ENCODE data around the gene KCNA10. TPM values are rescaled to one million over a fixed set of nuclear protein-coding genes. Genes with fewer than 3 reads are reported as not detected.

Gene KCNA10
- total RNA-seq, 1 experiment from 2014 or later: not detected

DNA sequence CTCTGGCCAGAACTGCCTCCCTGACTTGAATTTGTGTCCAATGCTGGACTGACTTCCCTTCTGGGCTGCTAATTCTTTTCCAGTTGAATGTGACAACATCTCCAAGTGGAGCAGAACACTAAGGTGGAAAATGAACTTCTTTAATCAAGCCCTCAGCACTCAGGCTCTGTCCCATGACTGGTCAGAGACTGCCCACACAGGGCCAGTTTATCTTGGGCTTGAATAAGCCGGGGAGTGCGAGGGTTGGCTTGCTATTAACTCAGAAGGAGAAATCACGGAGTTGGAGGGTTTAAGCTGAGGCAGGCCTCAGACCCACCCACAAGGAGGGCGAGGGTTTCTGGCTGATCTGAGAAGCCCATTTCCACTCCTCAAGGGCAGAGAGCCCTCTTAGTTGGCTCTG is 12.4 kb downstream of the KCNA10 start:
- Histone ChIP-seq H3K79me1 (ENCODE audit: insufficient read depth, low read depth, low read length, poor library complexity, severe bottlenecking) (no peaks in the 10 kb centered on the region), H3K23me2 (ENCODE audit: insufficient read length, low read depth, low read length, poor library complexity, severe bottlenecking) (no peaks in the 10 kb centered on the region), H3K23ac (ENCODE audit: insufficient read length, low read depth, low read length) (no peak overlapping the region), H4K5ac (ENCODE audit: insufficient read length, low read depth, low read length) (no peak overlapping the region), H3K9me3 (ENCODE audit: control insufficient read depth, low read depth, low read length) (no peaks in the 10 kb centered on the region), H4K91ac (ENCODE audit: insufficient read length, low read depth, low read length) (no peak overlapping the region), H2BK5ac (ENCODE audit: insufficient read length, low read length) (no peak overlapping the region), H3K4me2 (ENCODE audit: insufficient read depth, insufficient read length, low read length) (no peak overlapping the region), H2AFZ (ENCODE audit: low read length) (no peak overlapping the region), H3K27me3 (ENCODE audit: insufficient read depth, low read length) (no peaks in the 10 kb centered on the region), H2AK5ac (ENCODE audit: insufficient read length, low read length) (no peak overlapping the region), H3T11ph (ENCODE audit: low read length) (no peak overlapping the region), H3K56ac (ENCODE audit: insufficient read length, low read depth, low read length) (no peak overlapping the region), H4K8ac (replicated peaks; ENCODE audit: insufficient read length, low read depth, low read length) (no peak overlapping the region), H3K4ac (ENCODE audit: low read depth, low read length) (no peak overlapping the region), H3K79me2 (ENCODE audit: insufficient read depth, low read length) (no peaks in the 10 kb centered on the region), H2BK12ac (ENCODE audit: insufficient read length, low read depth, low read length) (no peak overlapping the region), H4K20me1 (ENCODE audit: control insufficient read depth, insufficient read depth, insufficient read length) (no peaks in the 10 kb centered on the region), H3K4me1 (ENCODE audit: insufficient read depth, low read length) (no peaks in the 10 kb centered on the region), H2BK15ac (ENCODE audit: low read depth, low read length) (no peak overlapping the region), H3K14ac (ENCODE audit: insufficient read depth, low read length) (no peak overlapping the region), H3K9ac (ENCODE audit: extremely low read depth, insufficient read length, low read length) (no peak overlapping the region), H3K27ac (ENCODE audit: insufficient read length, low read depth, low read length) (no peak overlapping the region), H2BK20ac (ENCODE audit: low read depth, low read length, poor library complexity, severe bottlenecking) (no peak overlapping the region), H3K18ac (ENCODE audit: insufficient read length, low read depth, low read length) (no peak overlapping the region), H2BK120ac (ENCODE audit: low read depth, low read length, poor library complexity, severe bottlenecking) (no peak overlapping the region)
- no CpG with 5 or more reads among the region's 4 CpGs for WGBS (ENCODE audit: extremely low coverage, insufficient read length, low lambda C conversion rate)
- TF ChIP-seq, protein P1, sequence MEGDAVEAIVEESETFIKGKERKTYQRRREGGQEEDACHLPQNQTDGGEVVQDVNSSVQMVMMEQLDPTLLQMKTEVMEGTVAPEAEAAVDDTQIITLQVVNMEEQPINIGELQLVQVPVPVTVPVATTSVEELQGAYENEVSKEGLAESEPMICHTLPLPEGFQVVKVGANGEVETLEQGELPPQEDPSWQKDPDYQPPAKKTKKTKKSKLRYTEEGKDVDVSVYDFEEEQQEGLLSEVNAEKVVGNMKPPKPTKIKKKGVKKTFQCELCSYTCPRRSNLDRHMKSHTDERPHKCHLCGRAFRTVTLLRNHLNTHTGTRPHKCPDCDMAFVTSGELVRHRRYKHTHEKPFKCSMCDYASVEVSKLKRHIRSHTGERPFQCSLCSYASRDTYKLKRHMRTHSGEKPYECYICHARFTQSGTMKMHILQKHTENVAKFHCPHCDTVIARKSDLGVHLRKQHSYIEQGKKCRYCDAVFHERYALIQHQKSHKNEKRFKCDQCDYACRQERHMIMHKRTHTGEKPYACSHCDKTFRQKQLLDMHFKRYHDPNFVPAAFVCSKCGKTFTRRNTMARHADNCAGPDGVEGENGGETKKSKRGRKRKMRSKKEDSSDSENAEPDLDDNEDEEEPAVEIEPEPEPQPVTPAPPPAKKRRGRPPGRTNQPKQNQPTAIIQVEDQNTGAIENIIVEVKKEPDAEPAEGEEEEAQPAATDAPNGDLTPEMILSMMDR (conservative IDR thresholded peaks at IDR 0.05): no peak
- Mint-ChIP-seq H3K27ac (no peak overlapping the region), H3K27me3 (ENCODE audit: low read depth) (peaks cover 16% of the 10 kb centered on the region), H3K4me3 (no peak overlapping the region), H3K36me3 (ENCODE audit: insufficient read depth in 1 of 3, low read depth in 3 of 3) (no peaks in the 10 kb centered on the region; a peak in 1 of 7 replicates), H3K4me1 (peaks cover 13% of the 10 kb centered on the region in 2 experiments), H3K9me3 (no peaks in the 10 kb centered on the region)
- no peak for DNase-seq

Data from H9 (cell line).